GM10847 (cell line): ENCODE results near the gene CYP17A1.

ENCODE experiments used
- POLR2A ChIP-seq: IDR thresholded peaks from 2 replicates; pipeline ENCODE4 v1.6.1; 2011; ENCODE audit not compliant: insufficient read length; ENCODE audit errors: extremely low read depth

The CYP17A1 gene

GRCh38 chr10:102841827-102842345 is 4.7 kb upstream of the CYP17A1 start:
- no peak for TF ChIP-seq POLR2A

GRCh38 chr10:102835007-102835482 is 2.2 kb downstream of the CYP17A1 start:
- no peak for TF ChIP-seq POLR2A

GRCh38 chr10:102834143-102834542 is 3.1 kb downstream of the CYP17A1 start:
- no peak for TF ChIP-seq POLR2A

- TF ChIP-seq POLR2A = no peak
Observed at GRCh38 chr10:102832987-102833386, 4.2 kb downstream of the CYP17A1 start.

- no peak for TF ChIP-seq POLR2A
Observed at GRCh38 chr10:102832248-102832647, 5.0 kb downstream of the CYP17A1 start.

GRCh38 chr10:102831322-102832071 is 5.7 kb downstream of the CYP17A1 start:
- TF ChIP-seq POLR2A = no peak

- no peak for TF ChIP-seq POLR2A
Observed at GRCh38 chr10:102827597-102827975, 9.6 kb downstream of the CYP17A1 start.

GRCh38 chr10:102826148-102826796 is 10.9 kb downstream of the CYP17A1 start:
- no peak for TF ChIP-seq POLR2A

GRCh38 chr10:102824664-102825063 is 12.5 kb downstream of the CYP17A1 start:
- TF ChIP-seq POLR2A = no peak

- TF ChIP-seq POLR2A = no peak
Observed at GRCh38 chr10:102822222-102822621, 15.0 kb downstream of the CYP17A1 start.

GRCh38 chr10:102819054-102819453 is 18.2 kb downstream of the CYP17A1 start:
- TF ChIP-seq POLR2A = no peak

- no peak for TF ChIP-seq POLR2A
Observed at GRCh38 chr10:102817175-102817574, 20.0 kb downstream of the CYP17A1 start.

GRCh38 chr10:102815790-102816549 is 21.2 kb downstream of the CYP17A1 start:
- TF ChIP-seq POLR2A = no peak

GRCh38 chr10:102814873-102815661 is 22.1 kb downstream of the CYP17A1 start:
- no peak for TF ChIP-seq POLR2A

- no peak for TF ChIP-seq POLR2A
Observed at GRCh38 chr10:102814453-102814871, 22.8 kb downstream of the CYP17A1 start.
